HG03442 (cell line): ENCODE measurements around the gene MAP3K2.

Experiments
- ATAC-seq: cut with Tn5 transposase; IDR thresholded peaks from one replicate; pipeline ENCODE4 v1.9.1; 2021; ENCODE audit warnings: mild to moderate bottlenecking, moderate library complexity; ENCODE audit not compliant: unreplicated experiment

The MAP3K2 gene

GRCh38 chr2:127386764-127387654, 766 bp downstream of the MAP3K2 start:
- ATAC-seq = peak; percentile 59

GRCh38 chr2:127386246-127386645, 1.5 kb downstream of the MAP3K2 start:
- no peak for ATAC-seq

- no peak for ATAC-seq
These were observed 3.2 kb downstream of the MAP3K2 start for GRCh38 chr2:127384529-127384928.

GRCh38 chr2:127382831-127383230, 4.9 kb downstream of the MAP3K2 start:
- no peak for ATAC-seq

- ATAC-seq = no peak
These were observed 6.0 kb downstream of the MAP3K2 start for GRCh38 chr2:127381762-127382161.

GRCh38 chr2:127379712-127380355, 7.9 kb downstream of the MAP3K2 start:
- no peak for ATAC-seq

GRCh38 chr2:127378720-127379119, 9.1 kb downstream of the MAP3K2 start:
- ATAC-seq = no peak

- ATAC-seq = no peak
These were observed 10.5 kb downstream of the MAP3K2 start for GRCh38 chr2:127377262-127377661.

GRCh38 chr2:127376257-127376656, 11.5 kb downstream of the MAP3K2 start:
- ATAC-seq = no peak

GRCh38 chr2:127373362-127374083, 14.3 kb downstream of the MAP3K2 start:
- ATAC-seq = no peak

- ATAC-seq = no peak
These were observed 16.7 kb downstream of the MAP3K2 start for GRCh38 chr2:127371037-127371436.

GRCh38 chr2:127370010-127370409, 17.8 kb downstream of the MAP3K2 start:
- ATAC-seq = no peak

GRCh38 chr2:127365211-127365643, 22.5 kb downstream of the MAP3K2 start:
- ATAC-seq = no peak

- ATAC-seq = no peak
These were observed 24.8 kb downstream of the MAP3K2 start for GRCh38 chr2:127362971-127363370.

GRCh38 chr2:127361929-127362885, 25.6 kb downstream of the MAP3K2 start:
- no peak for ATAC-seq

GRCh38 chr2:127360242-127360641, 27.5 kb downstream of the MAP3K2 start:
- ATAC-seq = no peak

- ATAC-seq = no peak
These were observed 28.3 kb downstream of the MAP3K2 start for GRCh38 chr2:127359520-127359919.

GRCh38 chr2:127358971-127359370, 28.8 kb downstream of the MAP3K2 start:
- no peak for ATAC-seq

GRCh38 chr2:127358044-127358443, 29.7 kb downstream of the MAP3K2 start:
- no peak for ATAC-seq

- ATAC-seq = no peak
These were observed 30.2 kb downstream of the MAP3K2 start for GRCh38 chr2:127357591-127357990.
